Mucosa of gallbladder (tissue), 1 donor: ENCODE results near the gene PTPN1. TPM values are rescaled to one million over a fixed set of nuclear protein-coding genes. Genes with fewer than 3 reads are reported as not detected.

ENCODE experiments used
- DNase-seq: peaks from one replicate; pipeline ENCODE4 v3.0.0-alpha.2; 2020; ENCODE audit warnings: low spot score
- total RNA-seq: library from RNA; stranded (reverse); gene quantifications from one replicate; pipeline ENCODE4 v1.2.1, GENCODE V29; 2021
- donor health status: DM: no; HTN: no; CAD: no.

Gene PTPN1
- total RNA-seq, 1 donor from 2014 or later, result 24.0 TPM

GRCh38 chr20:50575865-50576720 lies 65.9 kb downstream of the PTPN1 start:
- peak; percentile 58 for DNase-seq

GRCh38 chr20:50577175-50578018 lies 67.2 kb downstream of the PTPN1 start:
- peak; percentile 74 for DNase-seq

GRCh38 chr20:50578061-50578777 lies 68.0 kb downstream of the PTPN1 start:
- DNase-seq, result no peak

GRCh38 chr20:50578778-50579165 lies 68.6 kb downstream of the PTPN1 start:
- DNase-seq, result no peak

GRCh38 chr20:50579511-50579910 lies 69.3 kb downstream of the PTPN1 start:
- DNase-seq, result no peak

GRCh38 chr20:50580016-50580747 lies 70.0 kb downstream of the PTPN1 start:
- DNase-seq, result peak; percentile 62

GRCh38 chr20:50580842-50581544 lies 70.8 kb downstream of the PTPN1 start:
- no peak for DNase-seq

- DNase-seq, result no peak
Measured at GRCh38 chr20:50582092-50582491, 71.9 kb downstream of the PTPN1 start.

GRCh38 chr20:50582591-50583234 lies 72.5 kb downstream of the PTPN1 start:
- no peak for DNase-seq

GRCh38 chr20:50583442-50584150 lies 73.4 kb downstream of the PTPN1 start:
- DNase-seq, result no peak

- DNase-seq, result no peak
Measured at GRCh38 chr20:50584687-50585086, 74.5 kb downstream of the PTPN1 start.

GRCh38 chr20:50585214-50585613 lies 75.0 kb downstream of the PTPN1 start:
- no peak for DNase-seq

- DNase-seq, result no peak
Measured at GRCh38 chr20:50585678-50586077, 75.5 kb downstream of the PTPN1 start.

GRCh38 chr20:50586531-50587232 lies 76.5 kb downstream of the PTPN1 start:
- DNase-seq, result no peak

GRCh38 chr20:50587291-50587961 lies 77.2 kb downstream of the PTPN1 start:
- no peak for DNase-seq

- DNase-seq, result peak; percentile 74
Measured at GRCh38 chr20:50588034-50588736, 78.0 kb downstream of the PTPN1 start.

- DNase-seq, result no peak
Measured at GRCh38 chr20:50589548-50590347, 79.6 kb downstream of the PTPN1 start.
